G401 (cell line): ENCODE results near the gene MDH2. TPM values are rescaled to one million over a fixed set of nuclear protein-coding genes. Genes with fewer than 3 reads are reported as not detected.
"Not testable (repeated sequence)": the region's sequence is repeated elsewhere in the genome, so short reads cannot be mapped to it uniquely, and the experiment has no call there.

Experiments used
- DNase-seq: peaks from one replicate; pipeline ENCODE4 v3.0.0-alpha.2; 2015; ENCODE audit warnings: low spot score
- in situ Hi-C: cut with HindIII; loops from 2 replicates; pipeline ENCODE4 v1.10.0; 2016; ENCODE audit warnings: low sequenced_read_pairs, mixed read lengths
- total RNA-seq: library from RNA; depleted of rRNA; stranded (reverse); fragments of >200 nt; shearing (Covaris generic); gene quantifications from 2 replicates; pipeline ENCODE4 v1.2.3, GENCODE V29; 2014; rRNA removed

Gene MDH2
- total RNA-seq, 1 experiment from 2014 or later = 192 TPM

DNA sequence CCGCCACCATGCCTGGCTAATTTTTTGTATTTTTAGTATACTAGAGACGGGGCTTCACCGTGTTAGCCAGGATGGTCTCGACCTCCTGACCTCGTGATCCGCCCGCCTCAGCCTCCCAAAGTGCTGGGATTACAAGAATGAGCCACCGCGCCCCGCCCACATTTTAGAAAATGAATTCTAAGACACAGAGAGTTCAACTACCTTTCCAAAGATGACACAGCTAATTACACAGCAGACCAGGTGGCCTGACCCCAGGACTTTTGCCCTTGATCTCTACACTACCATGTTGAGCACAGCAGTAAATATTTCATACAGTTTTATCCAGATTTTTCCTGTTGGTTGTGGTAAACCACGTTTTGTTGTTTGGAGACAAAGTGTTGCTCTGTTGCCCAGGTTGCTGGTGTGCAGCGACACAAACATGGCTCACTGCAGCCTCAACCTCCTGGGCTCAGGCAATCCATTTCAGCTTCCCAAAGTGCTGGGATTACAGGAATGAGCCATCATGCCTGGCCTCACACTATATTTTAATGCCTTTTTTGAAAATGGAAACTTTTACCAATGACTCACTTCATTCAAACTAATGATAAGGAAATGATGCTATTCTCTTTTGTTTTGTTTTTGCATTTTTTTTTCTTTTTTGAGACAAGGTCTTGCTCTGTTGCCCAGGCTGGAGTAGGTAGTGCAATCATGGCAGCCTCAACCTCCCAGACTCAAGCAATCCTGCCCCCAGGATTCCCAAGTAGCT lies 54.0 kb downstream of the MDH2 start:
- in situ Hi-C loops, DNase-seq: not testable (repeated sequence)

DNA sequence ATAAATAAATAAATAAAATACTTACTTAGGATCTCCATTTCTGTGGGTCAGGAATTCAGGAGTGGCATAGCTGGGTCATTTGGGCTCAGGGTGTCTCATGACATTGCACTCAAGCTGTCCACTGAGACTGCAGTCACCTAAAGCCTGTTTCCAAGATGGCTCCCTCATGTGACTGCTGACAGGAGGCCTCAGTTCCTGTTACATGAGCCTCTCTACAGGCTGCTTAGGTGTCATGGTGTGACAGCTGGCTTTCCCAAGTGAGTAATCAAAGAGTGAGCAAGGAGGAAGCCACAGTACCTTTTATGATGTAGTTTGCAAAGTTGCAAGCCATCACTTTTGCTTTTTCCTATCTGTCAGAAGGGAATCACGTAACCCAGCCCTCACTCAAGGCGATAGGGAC lies 55.9 kb downstream of the MDH2 start:
- DNase-seq, in situ Hi-C loops: not testable (repeated sequence)

DNA sequence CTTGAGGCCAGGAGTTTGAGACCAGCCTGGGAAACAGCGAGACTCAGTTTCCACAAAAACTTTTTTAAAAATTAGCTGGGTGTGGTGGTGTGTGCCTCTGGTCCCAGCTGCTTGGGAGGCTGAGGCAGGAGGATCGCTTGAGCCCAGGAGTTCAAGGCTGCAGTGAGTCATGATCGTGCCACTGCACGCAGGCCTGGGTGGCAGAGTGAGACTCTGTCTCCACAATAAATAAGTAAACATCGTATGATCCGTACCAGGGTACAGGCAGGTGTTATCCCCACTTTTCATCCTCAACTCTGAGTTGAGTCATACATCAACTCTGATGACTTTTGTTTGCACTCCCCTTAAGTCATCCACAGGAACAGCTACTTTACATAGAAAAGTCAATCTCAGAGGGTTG lies 58.2 kb downstream of the MDH2 start:
- in situ Hi-C loops, DNase-seq: not testable (repeated sequence)

DNA sequence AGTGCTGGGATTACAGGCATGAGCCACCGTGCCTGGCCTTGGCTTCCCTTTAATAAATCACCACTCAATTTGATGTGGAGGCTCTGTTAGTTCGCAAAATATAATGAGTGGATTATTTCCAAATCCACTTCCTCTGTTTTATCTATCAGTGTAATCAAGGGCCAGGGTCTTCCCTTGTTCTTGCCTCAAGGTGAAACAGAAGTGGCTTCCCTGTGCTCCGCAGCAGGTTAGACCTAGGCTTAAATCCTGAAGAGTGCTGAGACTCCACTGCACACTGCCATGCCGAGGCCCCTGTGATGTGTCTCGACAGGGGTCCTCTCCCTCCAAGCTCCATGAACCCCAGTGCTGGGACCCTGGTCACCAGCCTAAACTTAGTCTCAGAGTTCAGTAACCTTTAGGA lies 59.0 kb downstream of the MDH2 start:
- in situ Hi-C loops = no loop called here
- DNase-seq = no peak

DNA sequence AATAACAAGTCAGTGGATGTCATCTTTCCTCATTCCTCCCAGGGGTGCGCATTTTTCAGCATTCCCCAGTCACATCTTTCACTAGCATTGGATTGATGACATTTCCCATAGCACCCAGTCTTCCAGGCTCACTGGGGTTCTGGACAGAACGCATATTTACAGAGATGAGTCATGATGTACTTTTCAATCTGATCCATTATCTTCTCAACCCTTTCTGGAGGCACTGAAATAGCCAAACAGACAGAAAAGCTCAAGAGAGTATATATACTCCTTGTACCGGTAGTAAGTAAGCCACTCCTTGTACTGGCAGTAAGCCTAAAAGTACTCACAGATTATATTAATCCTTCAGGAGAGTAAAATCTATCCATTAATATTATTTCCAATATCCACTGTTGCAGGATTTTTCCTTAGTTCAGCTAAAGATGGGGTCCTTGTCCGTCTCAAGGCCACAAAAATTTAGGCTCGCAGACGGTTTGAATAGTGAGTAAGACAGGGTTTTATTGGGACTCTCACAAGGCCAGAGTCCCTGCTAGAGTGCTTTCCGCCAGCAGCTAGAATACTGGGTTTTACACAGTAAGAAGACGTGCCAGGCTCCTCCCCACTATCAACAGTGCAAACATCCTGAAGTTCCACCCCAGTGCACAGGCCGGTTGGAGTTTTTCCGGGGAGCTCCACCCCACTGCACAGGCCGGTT lies 60.8 kb downstream of the MDH2 start:
- DNase-seq = no peak
- in situ Hi-C loops = no loop called here

DNA sequence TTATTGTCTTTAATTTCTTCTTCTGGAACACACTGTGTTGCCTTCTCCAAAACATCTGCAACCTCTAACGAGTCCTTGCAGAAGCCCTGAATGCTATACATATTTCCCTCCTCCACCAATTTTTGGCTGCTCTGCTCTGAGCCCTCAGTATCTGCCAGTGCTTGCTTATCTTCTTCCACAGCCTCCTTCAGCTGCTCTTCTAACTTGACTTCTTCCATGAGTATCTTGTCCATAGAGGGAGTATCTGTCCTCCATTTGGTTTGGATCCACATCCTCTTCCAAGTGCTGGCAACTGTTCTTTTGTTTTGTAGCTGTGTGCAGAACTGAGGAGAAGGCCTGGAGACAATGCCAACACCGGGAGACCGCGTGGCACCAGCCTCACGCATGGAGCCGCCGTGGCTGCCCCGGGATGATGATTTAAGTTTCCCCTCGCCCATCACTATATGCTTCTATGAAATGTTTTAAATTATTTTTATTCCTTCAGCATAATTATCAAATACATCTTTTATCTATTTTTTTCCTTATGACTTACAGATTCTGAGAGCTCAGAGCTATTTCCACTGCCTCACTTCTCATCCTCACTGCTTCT lies 65.2 kb downstream of the MDH2 start:
- DNase-seq, in situ Hi-C loops: not testable (repeated sequence)

DNA sequence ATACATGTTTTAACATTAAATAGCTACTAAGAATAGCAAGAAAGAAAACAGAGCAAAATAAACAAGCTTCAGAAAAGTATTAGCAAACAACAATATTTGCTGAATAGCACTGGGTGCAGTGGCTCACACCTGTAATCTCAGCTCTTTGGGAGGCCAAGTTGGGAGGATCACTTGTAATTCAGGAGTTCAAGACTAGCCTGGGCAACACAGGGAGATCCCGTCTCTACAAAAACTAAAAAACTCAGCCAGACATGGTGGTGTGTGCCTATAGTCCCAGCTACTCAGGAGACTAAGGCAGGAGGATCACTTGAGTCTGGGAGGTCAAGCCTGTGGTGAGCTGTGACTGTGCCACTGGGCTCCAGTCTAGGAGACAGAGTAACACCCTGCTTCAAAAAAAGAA lies 66.8 kb downstream of the MDH2 start:
- in situ Hi-C loops, DNase-seq: not testable (repeated sequence)

Other genes starting within 250 kb of the MDH2 start
- not detected in 2 replicates for gene CCL24, start 234.3 kb upstream of the MDH2 start, total RNA-seq
- 27.0 and 28.3 TPM in 2 replicates for gene RHBDD2, start 169.1 kb upstream of the MDH2 start, total RNA-seq
- 44.1 and 73.3 TPM in 2 replicates for gene POR, start 133.0 kb upstream of the MDH2 start, total RNA-seq
- 18.2 and 19.6 TPM in 2 replicates for gene TMEM120A, start 53.5 kb upstream of the MDH2 start, total RNA-seq
- 61.7 TPM in 2 replicates for gene STYXL1, start 106 bp upstream of the MDH2 start, total RNA-seq
- gene SRRM3, start 153.8 kb downstream of the MDH2 start, total RNA-seq = 5.8 and 8.5 TPM in 2 replicates